HG03439 (cell line): Measurements from ENCODE around the gene DMAP1.

Source experiments
- ATAC-seq: cut with Tn5 transposase; IDR thresholded peaks from one replicate; pipeline ENCODE4 v1.9.1; 2021; ENCODE audit warnings: mild to moderate bottlenecking, moderate library complexity; ENCODE audit not compliant: unreplicated experiment

Gene DMAP1

GRCh38 chr1:44251989-44252671, 38.9 kb downstream of the DMAP1 start:
- ATAC-seq, result no peak

GRCh38 chr1:44254392-44254910, 41.2 kb downstream of the DMAP1 start:
- no peak for ATAC-seq

- ATAC-seq, result no peak
Observed at GRCh38 chr1:44256762-44257554, 43.7 kb downstream of the DMAP1 start.

- ATAC-seq, result no peak
Observed at GRCh38 chr1:44259090-44259489, 45.8 kb downstream of the DMAP1 start.

- no peak for ATAC-seq
Observed at GRCh38 chr1:44260792-44261170, 47.5 kb downstream of the DMAP1 start.

GRCh38 chr1:44261171-44261817, 48.0 kb downstream of the DMAP1 start:
- no peak for ATAC-seq

GRCh38 chr1:44261962-44262361, 48.7 kb downstream of the DMAP1 start:
- no peak for ATAC-seq

GRCh38 chr1:44262414-44262813, 49.1 kb downstream of the DMAP1 start:
- ATAC-seq, result no peak

GRCh38 chr1:44262816-44263567, 49.7 kb downstream of the DMAP1 start:
- ATAC-seq, result no peak

GRCh38 chr1:44263568-44264450, 50.5 kb downstream of the DMAP1 start:
- no peak for ATAC-seq

- ATAC-seq, result no peak
Observed at GRCh38 chr1:44264451-44264771, 51.1 kb downstream of the DMAP1 start.

GRCh38 chr1:44265656-44266358, 52.5 kb downstream of the DMAP1 start:
- no peak for ATAC-seq

GRCh38 chr1:44266400-44267344, 53.4 kb downstream of the DMAP1 start:
- ATAC-seq, result no peak

- ATAC-seq, result no peak
Observed at GRCh38 chr1:44267438-44267837, 54.2 kb downstream of the DMAP1 start.

GRCh38 chr1:44268054-44268453, 54.8 kb downstream of the DMAP1 start:
- no peak for ATAC-seq
